Gastrocnemius medialis (tissue), 4 donors: Measurements from ENCODE around the gene IRF7.

Source experiments
- POLR2A ChIP-seq, 2 donors: fragments of 450-650 bp; IDR thresholded peaks; one replicate each; pipeline ENCODE4 v1.6.1; 2017; ENCODE audit warnings: antibody characterized with exemption in 2 of 2, mild to moderate bottlenecking in 2 of 2, moderate library complexity in 2 of 2
- TF ChIP-seq, protein P1 (sequence below), 5 experiments: fragments of 450-650 bp in 3 of 5; fragments of 200-600 bp in 2 of 5; sonication (generic) in 2 of 5; IDR thresholded peaks in 4 of 5; conservative IDR thresholded peaks in 1 of 5; 1 replicate in 4 of 5; 2 replicates in 1 of 5; pipeline ENCODE4 v1.5.1; 2016 to 2019; ENCODE audit warnings: antibody characterized with exemption in 5 of 5, mild to moderate bottlenecking in 3 of 5, moderate library complexity in 3 of 5

DNA sequence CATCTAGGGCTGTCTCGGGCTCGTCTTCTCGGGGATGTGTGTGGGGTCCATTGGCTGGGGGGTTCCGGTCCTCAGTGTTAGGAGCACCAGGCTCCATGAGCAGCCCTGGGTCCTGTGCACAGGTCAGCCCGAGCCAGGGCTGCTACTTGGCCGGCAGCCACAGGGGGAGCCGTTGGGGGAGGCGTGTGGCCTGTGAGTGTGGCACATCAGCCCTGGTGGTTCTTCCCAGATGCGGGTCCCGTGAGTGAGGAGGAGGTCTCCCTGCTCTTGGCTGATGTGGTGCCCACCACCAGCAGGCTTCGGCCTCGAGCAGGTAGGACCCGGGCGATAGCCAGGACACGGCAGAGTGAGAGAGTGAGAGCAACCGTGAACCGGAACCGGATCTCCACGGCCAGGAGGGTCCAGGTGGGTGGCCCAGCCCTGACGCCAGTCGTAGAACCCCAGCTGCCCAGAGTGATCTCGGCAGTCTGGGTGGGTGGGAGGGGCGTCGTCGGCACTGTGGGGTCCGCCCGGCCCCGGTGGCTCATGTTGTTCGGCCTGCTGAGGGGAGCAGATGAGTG lies 18.5 kb downstream of the IRF7 start:
- TF ChIP-seq, protein P1, sequence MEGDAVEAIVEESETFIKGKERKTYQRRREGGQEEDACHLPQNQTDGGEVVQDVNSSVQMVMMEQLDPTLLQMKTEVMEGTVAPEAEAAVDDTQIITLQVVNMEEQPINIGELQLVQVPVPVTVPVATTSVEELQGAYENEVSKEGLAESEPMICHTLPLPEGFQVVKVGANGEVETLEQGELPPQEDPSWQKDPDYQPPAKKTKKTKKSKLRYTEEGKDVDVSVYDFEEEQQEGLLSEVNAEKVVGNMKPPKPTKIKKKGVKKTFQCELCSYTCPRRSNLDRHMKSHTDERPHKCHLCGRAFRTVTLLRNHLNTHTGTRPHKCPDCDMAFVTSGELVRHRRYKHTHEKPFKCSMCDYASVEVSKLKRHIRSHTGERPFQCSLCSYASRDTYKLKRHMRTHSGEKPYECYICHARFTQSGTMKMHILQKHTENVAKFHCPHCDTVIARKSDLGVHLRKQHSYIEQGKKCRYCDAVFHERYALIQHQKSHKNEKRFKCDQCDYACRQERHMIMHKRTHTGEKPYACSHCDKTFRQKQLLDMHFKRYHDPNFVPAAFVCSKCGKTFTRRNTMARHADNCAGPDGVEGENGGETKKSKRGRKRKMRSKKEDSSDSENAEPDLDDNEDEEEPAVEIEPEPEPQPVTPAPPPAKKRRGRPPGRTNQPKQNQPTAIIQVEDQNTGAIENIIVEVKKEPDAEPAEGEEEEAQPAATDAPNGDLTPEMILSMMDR (IDR thresholded peaks at IDR 0.05 in 4 of 5, conservative IDR thresholded peaks at IDR 0.05 in 1 of 5), result no peak
- TF ChIP-seq POLR2A (IDR thresholded peaks at IDR 0.05), result no peak
